ENCODE measurements around the gene E2F6. TPM values are rescaled to one million over a fixed set of nuclear protein-coding genes. Genes with fewer than 3 reads are reported as not detected.

Gene E2F6
- total and polyA plus RNA-seq, 10 of the 15 experiments (the other 5 are each of a cell fraction or from before 2014, with no cell fraction given), result 4.2 to 15.5 (median 11.3) TPM

DNA sequence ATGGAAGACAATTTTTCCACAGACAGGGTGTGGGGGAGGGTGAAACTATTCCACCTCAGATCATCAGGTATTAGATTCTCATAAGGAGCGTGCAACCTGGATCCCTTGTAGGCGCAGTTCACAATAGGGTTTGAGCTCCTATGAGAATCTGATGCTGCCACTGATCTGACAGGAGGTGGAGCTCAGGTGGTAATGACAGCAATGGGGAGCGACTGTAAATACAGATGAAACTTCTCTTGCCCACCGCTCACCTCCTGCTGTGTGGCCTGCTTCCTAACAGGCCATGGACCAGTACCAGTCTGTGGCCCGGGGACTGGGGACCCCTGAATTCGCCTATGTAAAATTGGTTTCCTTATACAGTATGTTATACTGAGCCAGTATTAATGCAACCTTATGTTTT, 27.3 kb upstream of the E2F6 start (continued):
- TF ChIP-seq, protein P1, sequence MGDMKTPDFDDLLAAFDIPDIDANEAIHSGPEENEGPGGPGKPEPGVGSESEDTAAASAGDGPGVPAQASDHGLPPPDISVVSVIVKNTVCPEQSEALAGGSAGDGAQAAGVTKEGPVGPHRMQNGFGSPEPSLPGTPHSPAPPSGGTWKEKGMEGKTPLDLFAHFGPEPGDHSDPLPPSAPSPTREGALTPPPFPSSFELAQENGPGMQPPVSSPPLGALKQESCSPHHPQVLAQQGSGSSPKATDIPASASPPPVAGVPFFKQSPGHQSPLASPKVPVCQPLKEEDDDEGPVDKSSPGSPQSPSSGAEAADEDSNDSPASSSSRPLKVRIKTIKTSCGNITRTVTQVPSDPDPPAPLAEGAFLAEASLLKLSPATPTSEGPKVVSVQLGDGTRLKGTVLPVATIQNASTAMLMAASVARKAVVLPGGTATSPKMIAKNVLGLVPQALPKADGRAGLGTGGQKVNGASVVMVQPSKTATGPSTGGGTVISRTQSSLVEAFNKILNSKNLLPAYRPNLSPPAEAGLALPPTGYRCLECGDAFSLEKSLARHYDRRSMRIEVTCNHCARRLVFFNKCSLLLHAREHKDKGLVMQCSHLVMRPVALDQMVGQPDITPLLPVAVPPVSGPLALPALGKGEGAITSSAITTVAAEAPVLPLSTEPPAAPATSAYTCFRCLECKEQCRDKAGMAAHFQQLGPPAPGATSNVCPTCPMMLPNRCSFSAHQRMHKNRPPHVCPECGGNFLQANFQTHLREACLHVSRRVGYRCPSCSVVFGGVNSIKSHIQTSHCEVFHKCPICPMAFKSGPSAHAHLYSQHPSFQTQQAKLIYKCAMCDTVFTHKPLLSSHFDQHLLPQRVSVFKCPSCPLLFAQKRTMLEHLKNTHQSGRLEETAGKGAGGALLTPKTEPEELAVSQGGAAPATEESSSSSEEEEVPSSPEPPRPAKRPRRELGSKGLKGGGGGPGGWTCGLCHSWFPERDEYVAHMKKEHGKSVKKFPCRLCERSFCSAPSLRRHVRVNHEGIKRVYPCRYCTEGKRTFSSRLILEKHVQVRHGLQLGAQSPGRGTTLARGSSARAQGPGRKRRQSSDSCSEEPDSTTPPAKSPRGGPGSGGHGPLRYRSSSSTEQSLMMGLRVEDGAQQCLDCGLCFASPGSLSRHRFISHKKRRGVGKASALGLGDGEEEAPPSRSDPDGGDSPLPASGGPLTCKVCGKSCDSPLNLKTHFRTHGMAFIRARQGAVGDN (IDR thresholded peaks at IDR 0.05), result no peak

DNA sequence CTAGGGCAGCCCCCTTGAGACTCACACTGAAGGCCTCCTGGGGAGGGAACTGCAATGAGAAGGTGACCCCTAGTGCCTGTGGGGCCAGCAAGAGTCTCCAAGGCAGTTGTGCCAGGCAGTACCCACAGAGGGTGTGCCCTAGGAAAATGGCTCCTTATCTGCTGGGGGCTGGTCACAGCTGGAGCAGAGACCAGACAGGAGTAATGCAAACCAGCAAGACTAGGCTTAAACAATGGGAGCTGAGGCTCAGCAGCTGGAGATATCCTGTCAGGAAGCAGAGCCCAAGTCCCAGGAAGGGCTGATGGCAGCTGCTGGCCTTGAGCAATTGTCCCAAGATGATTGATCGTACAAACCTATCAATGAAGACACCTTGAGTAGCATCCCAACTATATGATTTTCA, 26.8 kb upstream of the E2F6 start:
- Histone ChIP-seq H3K27ac (ENCODE audit: control insufficient read depth, insufficient read depth) (no peak overlapping the region), H3K4me2 (ENCODE audit: control insufficient read depth, insufficient read depth) (no peak overlapping the region), H3K79me2 (ENCODE audit: control insufficient read depth, insufficient read depth, low read length) (no peaks in the 10 kb centered on the region), H3K36me3 (ENCODE audit: control insufficient read depth in 2 of 2, insufficient read depth in 2 of 2, low read length in 1 of 2) (no peaks in the 10 kb centered on the region), H3K9me3 (replicated peaks; ENCODE audit: control insufficient read depth, insufficient read depth, low read length) (no peaks in the 10 kb centered on the region), H3K27me3 (replicated peaks in 1 of 2; ENCODE audit: control insufficient read depth in 2 of 2, insufficient read depth in 2 of 2, low read length in 1 of 2) (no peaks in the 10 kb centered on the region; a peak in 1 of 4 replicates), H2AFZ (ENCODE audit: control insufficient read depth, low read depth, low read length) (no peak overlapping the region), H3K4me3 (no peak overlapping the region), H3K9ac (ENCODE audit: control insufficient read depth, insufficient read depth, low read length) (no peak overlapping the region), H4K20me1 (ENCODE audit: control insufficient read depth, insufficient read depth) (no peaks in the 10 kb centered on the region), H3K4me1 (ENCODE audit: control insufficient read depth, insufficient read depth, low read length) (no peaks in the 10 kb centered on the region)
- ChIA-PET RAD21 (ENCODE audit: unreplicated experiment) (no interaction called here), POLR2A (no interaction called here), SMC1A (ENCODE audit: uncharacterized antibody, unreplicated experiment) (no interaction called here), CTCF (interaction anchor here (1.5 kb wide), 1 partner anchor 90 kb away, joined by 4 read pairs; no protein-coding TSS in a partner anchor)
- DNase-seq (ENCODE audit: low read depth, low spot score) (no peak), ATAC-seq (no peak), FAIRE-seq (no peak)
- 50% methylated on average over 1 of the region's 1 CpG for WGBS (ENCODE audit: insufficient coverage, insufficient replicate concordance, low lambda C conversion rate, missing lambda C conversion rate)
- TF ChIP-seq NFIC (IDR thresholded peaks at IDR 0.05; ENCODE audit: low read depth, low read length) (no peak), RFX5 (IDR thresholded peaks at IDR 0.05; ENCODE audit: low read depth, low read length) (no peak)
- intact Hi-C loops (cut with micrococcal nuclease; ENCODE audit: unreplicated experiment) (no loop called here), in situ Hi-C loops (cut with MboI) (no loop called here)
- BruUV-seq (replicated peaks), result no TSS peak
